ENCODE data around the gene KLHDC7B.

GRCh38 chr22:50528682-50529415 is 16.9 kb upstream of the KLHDC7B start:
- no peak for TF ChIP-seq EZH2 (IDR thresholded peaks at IDR 0.05; ENCODE audit: borderline replicate concordance)
- TF ChIP-seq CTCF (IDR thresholded peaks at IDR 0.05; ENCODE audit: poor library complexity) = no peak
- TF ChIP-seq EZH2phosphoT487 (IDR thresholded peaks at IDR 0.05; ENCODE audit: low read depth, severe bottlenecking, unreplicated experiment) = no peak

Measured in hepatocyte (in vitro differentiated cells).